ENCODE data around the gene TMEM150B. TPM values are rescaled to one million over a fixed set of nuclear protein-coding genes. Genes with fewer than 3 reads are reported as not detected.

The TMEM150B gene
- total and polyA plus RNA-seq, 2 experiments from 2014 or later = 0.29 TPM; not detected in 1

DNA sequence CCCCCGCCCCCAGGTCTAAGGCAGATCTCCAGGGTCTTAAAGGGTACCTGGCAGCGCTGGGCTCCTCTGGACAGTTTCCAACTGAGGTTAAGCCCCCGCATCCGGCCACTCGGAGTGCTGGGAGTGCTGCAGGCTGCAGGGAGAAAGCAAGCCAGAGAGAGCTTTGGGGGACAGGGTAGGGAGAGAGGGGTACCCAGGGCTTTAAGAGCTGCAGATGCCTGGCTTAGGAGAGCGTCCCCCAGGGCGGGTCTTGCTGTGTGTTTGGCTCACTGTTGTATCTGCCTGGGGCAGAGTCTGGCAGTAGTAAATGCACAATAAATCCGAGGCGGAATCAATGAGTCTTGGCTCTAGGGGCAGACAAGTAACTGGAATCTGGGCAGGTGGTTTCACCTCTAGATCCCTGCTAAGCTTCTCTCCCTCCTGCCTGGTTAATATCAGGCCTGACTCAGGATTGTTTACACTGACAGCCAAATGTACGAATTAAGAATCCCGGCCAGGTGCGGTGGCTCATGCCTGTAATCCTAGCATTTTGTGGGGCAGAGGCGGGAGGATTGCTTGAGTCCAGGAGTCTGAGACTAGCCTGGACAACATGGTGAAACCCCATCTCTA lies 30.2 kb upstream of the TMEM150B start (continued):
- TF ChIP-seq ZNF462 (CRISPR knock-in tag; IDR thresholded peaks at IDR 0.05) = no peak
- TF ChIP-seq EZH2 (IDR thresholded peaks at IDR 0.05; ENCODE audit: low read depth, unreplicated experiment) = no peak
- no peak for TF ChIP-seq POLR2AphosphoS5 (IDR thresholded peaks at IDR 0.05; ENCODE audit: low read depth)
- TF ChIP-seq ZNF114 (CRISPR knock-in tag; IDR thresholded peaks at IDR 0.05) = no peak
- TF ChIP-seq, protein P1, sequence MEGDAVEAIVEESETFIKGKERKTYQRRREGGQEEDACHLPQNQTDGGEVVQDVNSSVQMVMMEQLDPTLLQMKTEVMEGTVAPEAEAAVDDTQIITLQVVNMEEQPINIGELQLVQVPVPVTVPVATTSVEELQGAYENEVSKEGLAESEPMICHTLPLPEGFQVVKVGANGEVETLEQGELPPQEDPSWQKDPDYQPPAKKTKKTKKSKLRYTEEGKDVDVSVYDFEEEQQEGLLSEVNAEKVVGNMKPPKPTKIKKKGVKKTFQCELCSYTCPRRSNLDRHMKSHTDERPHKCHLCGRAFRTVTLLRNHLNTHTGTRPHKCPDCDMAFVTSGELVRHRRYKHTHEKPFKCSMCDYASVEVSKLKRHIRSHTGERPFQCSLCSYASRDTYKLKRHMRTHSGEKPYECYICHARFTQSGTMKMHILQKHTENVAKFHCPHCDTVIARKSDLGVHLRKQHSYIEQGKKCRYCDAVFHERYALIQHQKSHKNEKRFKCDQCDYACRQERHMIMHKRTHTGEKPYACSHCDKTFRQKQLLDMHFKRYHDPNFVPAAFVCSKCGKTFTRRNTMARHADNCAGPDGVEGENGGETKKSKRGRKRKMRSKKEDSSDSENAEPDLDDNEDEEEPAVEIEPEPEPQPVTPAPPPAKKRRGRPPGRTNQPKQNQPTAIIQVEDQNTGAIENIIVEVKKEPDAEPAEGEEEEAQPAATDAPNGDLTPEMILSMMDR (conservative IDR thresholded peaks at IDR 0.05; ENCODE audit: low read depth in 2 of 2) = no peak
- no peak for TF ChIP-seq ETS1 (IDR thresholded peaks at IDR 0.05)
- TF ChIP-seq ZNF331 (CRISPR knock-in tag; IDR thresholded peaks at IDR 0.05; ENCODE audit: low read depth) = no peak

All from GM23338 (cell line).